HFFc6 (cell line): ENCODE data around the gene SPINK2. TPM values are rescaled to one million over a fixed set of nuclear protein-coding genes. Genes with fewer than 3 reads are reported as not detected.

Experiments
- DNase-seq: peaks from one replicate; pipeline ENCODE4 v3.0.0-alpha.2; 2018
- H3K27ac Mint-ChIP-seq: 2 replicates; pipeline ENCODE4 v1.8.0; 2020; ENCODE audit warnings: mild to moderate bottlenecking, mixed read lengths
- H3K27me3 Mint-ChIP-seq: 2 replicates; pipeline ENCODE4 v1.8.0; 2021; ENCODE audit warnings: mild to moderate bottlenecking, moderate library complexity, mixed read lengths; ENCODE audit not compliant: insufficient read depth
- H3K36me3 Mint-ChIP-seq: 2 replicates; pipeline ENCODE4 v1.8.0; 2021; ENCODE audit warnings: low read depth, mixed read lengths
- H3K4me1 Mint-ChIP-seq: 2 replicates; pipeline ENCODE4 v1.8.0; 2020; ENCODE audit warnings: low read depth, mixed read lengths
- H3K4me3 Mint-ChIP-seq: 2 replicates; pipeline ENCODE4 v1.8.0; 2020; ENCODE audit warnings: mild to moderate bottlenecking, moderate library complexity, mixed read lengths
- H3K9me3 Mint-ChIP-seq: 2 replicates; pipeline ENCODE4 v1.8.0; 2020; ENCODE audit warnings: mild to moderate bottlenecking, mixed read lengths
- total RNA-seq, 6 experiments: library from RNA; stranded (reverse); fragmentation: NEBNext Ultra II Directional; extraction: Animal tissue kit (Norgen Biotek cat#: 25700); gene quantifications; 2 replicates in 1 of 6; 3 replicates in 5 of 6; pipeline ENCODE4 v1.2.3, GENCODE V29; 2021
- TF ChIP-seq, protein P1 (sequence below): fragments of 200-600 bp; sonication (generic); IDR thresholded peaks from 2 replicates; pipeline ENCODE4 v1.5.0; 2021; ENCODE audit warnings: antibody characterized with exemption, mild to moderate bottlenecking

Gene SPINK2
- total RNA-seq, 6 experiments from 2014 or later: not detected

DNA sequence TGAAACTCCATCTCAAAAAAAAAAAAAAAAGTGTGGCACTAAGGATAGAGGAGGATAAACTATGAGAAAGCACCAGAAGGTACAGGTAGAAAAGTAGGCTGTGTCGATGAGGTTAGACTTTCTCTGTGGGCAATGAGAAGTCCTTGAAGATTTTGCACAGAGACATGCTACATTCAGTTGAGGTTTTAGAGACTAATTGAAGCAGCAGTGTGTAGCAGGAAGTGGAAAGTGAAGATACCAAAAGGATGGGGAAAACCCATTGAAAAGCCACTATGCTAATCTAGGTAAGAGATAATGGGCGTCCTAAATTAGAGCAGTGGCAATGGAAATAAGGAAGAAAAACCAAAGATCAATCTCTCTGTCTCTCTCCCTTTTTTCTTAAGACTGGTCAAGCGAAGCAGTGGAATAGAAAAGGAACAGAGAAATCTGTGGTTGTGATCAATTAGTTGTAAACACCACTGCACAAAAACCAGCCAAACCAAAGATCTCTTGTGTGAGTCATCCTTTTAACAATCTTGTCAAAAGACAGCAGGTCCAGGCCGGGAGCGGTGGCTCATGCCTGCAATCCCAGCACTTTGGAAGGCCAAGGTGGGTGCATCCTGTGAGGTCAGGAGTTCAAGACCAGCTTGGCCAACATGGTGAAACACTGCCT is 3.5 kb downstream of the SPINK2 start:
- DNase-seq: no peak

DNA sequence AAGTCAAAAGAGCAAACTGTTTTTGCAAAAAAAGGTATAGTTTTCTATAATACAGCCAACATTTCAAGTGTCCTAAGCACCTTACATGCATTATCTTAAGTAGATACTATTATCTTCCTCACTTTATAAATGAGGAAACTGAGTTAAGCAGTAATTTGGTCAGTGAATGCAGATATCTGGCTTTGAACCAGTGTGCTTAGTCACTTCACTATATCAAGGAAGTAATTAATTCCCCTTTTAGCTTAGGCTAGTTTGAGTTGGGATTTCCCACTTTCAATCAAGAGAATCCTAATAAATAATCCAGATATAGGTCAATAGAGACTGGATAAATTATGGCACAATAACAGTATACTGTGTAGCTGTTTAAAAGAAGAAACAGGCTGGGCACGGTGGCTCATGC is 14.8 kb downstream of the SPINK2 start:
- Mint-ChIP-seq H3K9me3 (no peaks in the 10 kb centered on the region), H3K4me3 (no peak overlapping the region), H3K4me1 (peaks cover 5% of the 10 kb centered on the region; the same call in 1 of the 2 replicates), H3K27me3 (peaks cover 14% of the 10 kb centered on the region), H3K27ac (no peak overlapping the region), H3K36me3 (no peaks in the 10 kb centered on the region)
- TF ChIP-seq, protein P1, sequence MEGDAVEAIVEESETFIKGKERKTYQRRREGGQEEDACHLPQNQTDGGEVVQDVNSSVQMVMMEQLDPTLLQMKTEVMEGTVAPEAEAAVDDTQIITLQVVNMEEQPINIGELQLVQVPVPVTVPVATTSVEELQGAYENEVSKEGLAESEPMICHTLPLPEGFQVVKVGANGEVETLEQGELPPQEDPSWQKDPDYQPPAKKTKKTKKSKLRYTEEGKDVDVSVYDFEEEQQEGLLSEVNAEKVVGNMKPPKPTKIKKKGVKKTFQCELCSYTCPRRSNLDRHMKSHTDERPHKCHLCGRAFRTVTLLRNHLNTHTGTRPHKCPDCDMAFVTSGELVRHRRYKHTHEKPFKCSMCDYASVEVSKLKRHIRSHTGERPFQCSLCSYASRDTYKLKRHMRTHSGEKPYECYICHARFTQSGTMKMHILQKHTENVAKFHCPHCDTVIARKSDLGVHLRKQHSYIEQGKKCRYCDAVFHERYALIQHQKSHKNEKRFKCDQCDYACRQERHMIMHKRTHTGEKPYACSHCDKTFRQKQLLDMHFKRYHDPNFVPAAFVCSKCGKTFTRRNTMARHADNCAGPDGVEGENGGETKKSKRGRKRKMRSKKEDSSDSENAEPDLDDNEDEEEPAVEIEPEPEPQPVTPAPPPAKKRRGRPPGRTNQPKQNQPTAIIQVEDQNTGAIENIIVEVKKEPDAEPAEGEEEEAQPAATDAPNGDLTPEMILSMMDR: no peak
- DNase-seq: no peak

More for the DNA sequence above, 3.5 kb downstream of the SPINK2 start:
- Mint-ChIP-seq H3K4me3 (no peak overlapping the region), H3K27me3 (peaks cover 31% of the 10 kb centered on the region), H3K27ac (no peak overlapping the region), H3K4me1 (no peaks in the 10 kb centered on the region), H3K9me3 (no peaks in the 10 kb centered on the region), H3K36me3 (no peaks in the 10 kb centered on the region)
- TF ChIP-seq, protein P1: no peak

DNA sequence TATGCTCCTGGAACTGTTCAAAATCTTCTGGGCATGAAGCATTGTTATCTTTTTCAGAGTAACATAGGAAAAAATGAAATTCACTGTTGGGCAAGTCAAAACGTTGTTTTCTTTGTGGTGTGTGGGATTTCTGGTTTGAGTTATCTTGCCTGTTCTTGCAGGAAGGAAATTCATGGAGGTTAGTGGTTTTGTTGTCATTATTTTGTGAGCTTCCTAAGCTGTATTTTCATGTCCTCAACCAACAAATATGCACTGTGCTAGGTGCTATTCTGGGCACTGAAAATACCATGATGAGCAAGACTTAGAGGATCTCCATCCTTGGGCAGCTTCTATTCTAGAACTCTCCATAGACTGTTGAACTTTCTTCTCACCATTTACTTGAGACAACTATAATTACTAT is 16.9 kb downstream of the SPINK2 start:
- H3K36me3 Mint-ChIP-seq: no peaks in the 10 kb centered on the region
- no peak overlapping the region for H3K27ac Mint-ChIP-seq
- peaks cover 10% of the 10 kb centered on the region for H3K27me3 Mint-ChIP-seq
- TF ChIP-seq, protein P1: no peak
- DNase-seq: peak; percentile 13
- no peaks in the 10 kb centered on the region for H3K9me3 Mint-ChIP-seq
- H3K4me3 Mint-ChIP-seq: no peak overlapping the region
- H3K4me1 Mint-ChIP-seq: peaks cover 7% of the 10 kb centered on the region

DNA sequence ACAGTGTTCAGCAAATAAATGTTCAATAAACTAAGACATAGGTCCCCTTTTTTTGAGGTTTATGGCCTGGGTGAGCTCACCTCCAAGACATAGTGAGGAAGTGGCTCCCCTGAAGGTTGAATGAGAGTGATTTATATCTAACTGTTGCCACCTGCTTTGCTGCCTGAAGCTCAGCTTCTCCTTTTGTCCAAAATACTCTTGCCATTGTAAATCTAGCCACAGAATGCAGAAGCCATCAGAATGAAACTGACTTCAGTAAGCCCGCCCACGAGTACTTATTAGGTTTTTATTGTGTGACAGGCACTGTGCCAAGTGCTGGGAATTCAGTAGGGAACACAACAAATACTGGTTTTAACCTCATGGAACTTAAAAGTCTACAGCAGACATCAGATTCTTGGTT is 18.0 kb downstream of the SPINK2 start:
- no peaks in the 10 kb centered on the region for H3K9me3 Mint-ChIP-seq
- H3K4me1 Mint-ChIP-seq: peaks cover 11% of the 10 kb centered on the region
- no peak for DNase-seq
- no peak overlapping the region for H3K27ac Mint-ChIP-seq
- TF ChIP-seq, protein P1: no peak
- H3K36me3 Mint-ChIP-seq: no peaks in the 10 kb centered on the region
- H3K4me3 Mint-ChIP-seq: no peak overlapping the region
- peaks cover 10% of the 10 kb centered on the region for H3K27me3 Mint-ChIP-seq

DNA sequence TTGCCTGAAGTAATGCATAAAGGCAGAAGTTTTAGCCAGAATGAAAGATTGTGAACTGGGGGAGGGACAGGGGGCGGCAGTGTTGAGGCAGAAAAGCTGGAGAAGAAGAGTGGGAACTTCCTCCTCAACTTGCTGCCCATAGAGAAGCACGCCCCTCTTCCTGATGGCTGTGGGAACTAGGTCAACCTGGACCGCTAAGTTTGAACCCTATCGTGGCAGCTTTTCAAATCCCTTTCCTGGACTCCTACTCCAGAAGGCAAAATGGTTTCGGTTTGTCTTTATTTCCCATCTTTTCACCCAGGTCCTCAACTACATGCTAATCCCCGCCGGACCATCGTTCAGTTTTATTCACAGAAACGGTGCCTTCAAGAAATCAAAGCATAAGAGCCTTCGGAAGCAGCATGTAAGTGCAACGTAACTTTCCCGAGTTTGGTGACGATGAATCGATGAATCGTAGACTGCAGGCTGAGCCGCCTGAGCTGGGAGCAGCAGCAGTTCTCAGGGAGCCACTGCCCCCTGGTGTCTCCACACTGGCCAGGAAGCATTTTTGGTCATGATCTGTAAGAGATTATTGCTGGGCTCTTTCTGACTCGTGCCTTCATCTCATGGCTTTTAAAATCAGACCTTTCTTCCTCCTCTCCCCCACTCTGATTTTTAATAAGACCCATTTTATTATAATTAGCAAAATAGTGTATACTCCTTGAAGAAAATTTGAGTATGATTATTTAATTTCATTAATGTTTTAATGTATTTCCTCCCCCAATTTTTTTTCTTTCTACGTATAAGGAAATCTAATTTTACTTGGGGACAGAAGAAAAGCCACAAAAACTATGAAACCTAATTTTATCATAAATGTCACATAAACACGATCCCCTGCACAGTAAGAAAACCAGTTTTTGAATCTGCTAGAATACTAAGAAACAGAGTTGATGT is 21.4 kb downstream of the SPINK2 start:
- peak; percentile 78 for DNase-seq
- Mint-ChIP-seq H3K36me3 (no peaks in the 10 kb centered on the region), H3K4me3 (peak overlapping the region; percentile 95), H3K4me1 (peaks cover 11% of the 10 kb centered on the region), H3K9me3 (no peaks in the 10 kb centered on the region), H3K27me3 (peaks cover 13% of the 10 kb centered on the region; the same call in 1 of the 2 replicates), H3K27ac (peak overlapping the region; percentile 61)
- TF ChIP-seq, protein P1: peak; percentile 90
